ENCODE data around the gene EXOSC1.

GRCh38 chr10:97450828-97451227 lies 5.0 kb upstream of the EXOSC1 start:
- TF ChIP-seq CTCF (IDR thresholded peaks at IDR 0.05; ENCODE audit: low read depth, low read length) (no peak), EZH2phosphoT487 (IDR thresholded peaks at IDR 0.05; ENCODE audit: low read depth) (no peak)
